Dedifferentiated amniotic fluid mesenchymal stem cell (primary cell): Measurements from ENCODE around the gene RUSF1.
"Not testable (repeated sequence)": the region's sequence is repeated elsewhere in the genome, so short reads cannot be mapped to it uniquely, and the experiment has no call there.

Experiments
- DNase-seq: peaks from one replicate; pipeline ENCODE4 v3.0.0-alpha.2; 2016; ENCODE audit errors: extremely low spot score

RUSF1 gene

DNA sequence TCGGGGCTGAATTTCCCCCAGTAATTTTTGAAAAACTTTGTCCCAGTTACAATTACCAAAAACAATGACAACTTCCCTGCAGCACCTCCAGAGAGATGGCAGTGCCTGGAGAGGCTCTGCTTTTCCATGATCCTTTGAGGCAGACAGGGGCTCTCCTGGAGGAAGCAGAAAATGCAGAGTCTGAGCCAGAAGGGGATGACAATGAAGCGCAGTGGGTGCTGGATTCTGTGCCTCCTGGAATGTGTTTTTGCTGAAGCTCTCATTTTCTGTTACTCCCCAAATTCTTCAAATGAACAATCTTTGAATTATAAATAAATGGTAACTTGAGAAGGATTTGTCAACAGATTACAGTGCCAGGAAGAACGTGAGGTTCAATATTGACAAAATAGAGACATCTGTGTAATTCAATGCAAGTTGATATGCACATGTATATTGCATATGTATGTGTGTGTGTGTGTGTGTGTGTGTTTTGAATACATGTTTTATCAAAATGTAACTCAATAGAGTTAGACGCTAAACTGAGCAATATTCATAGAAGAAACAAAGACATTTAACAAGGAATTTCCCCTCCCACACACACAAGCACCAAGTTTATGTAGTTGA, 9.7 kb upstream of the RUSF1 start:
- no peak for DNase-seq

DNA sequence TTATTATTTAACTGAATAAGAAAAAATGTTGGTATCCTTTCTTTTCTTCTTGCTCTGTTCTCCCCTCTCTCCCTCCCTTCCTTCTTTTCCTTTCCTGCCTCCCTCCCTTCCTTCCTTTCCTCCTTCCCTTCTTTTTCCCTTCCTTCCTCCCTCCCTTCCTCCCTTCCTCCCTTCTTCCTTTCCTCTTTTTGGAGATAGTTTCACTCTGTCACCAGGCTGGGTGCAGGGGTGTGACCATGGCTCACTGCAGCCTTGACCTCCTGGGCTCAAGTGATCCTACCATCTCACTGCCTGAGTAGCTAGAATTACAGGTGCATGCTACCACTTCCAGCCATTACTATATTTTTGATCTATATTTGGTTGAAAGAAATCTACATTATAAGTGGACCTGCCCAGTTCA, 5.7 kb upstream of the RUSF1 start:
- no peak for DNase-seq

DNA sequence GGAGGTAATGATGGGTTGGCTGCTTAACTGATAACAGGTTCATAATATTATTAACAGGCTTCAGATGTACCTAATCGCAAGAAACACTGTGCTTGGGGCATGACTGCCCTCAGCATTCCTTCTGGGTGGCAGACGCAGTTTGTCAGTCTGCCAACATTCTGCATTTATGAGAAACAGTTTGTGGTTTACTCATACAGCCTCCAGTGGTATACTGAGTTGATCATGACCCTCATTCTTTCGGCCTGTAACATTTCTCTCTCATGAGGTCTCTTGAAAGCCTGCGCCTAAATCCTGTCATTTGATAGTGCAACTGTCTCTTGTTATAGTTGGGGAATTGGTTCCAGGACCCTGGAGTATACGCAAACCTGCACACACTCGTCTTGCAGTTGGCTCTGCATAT, 4.9 kb upstream of the RUSF1 start:
- DNase-seq = peak; percentile 83

DNA sequence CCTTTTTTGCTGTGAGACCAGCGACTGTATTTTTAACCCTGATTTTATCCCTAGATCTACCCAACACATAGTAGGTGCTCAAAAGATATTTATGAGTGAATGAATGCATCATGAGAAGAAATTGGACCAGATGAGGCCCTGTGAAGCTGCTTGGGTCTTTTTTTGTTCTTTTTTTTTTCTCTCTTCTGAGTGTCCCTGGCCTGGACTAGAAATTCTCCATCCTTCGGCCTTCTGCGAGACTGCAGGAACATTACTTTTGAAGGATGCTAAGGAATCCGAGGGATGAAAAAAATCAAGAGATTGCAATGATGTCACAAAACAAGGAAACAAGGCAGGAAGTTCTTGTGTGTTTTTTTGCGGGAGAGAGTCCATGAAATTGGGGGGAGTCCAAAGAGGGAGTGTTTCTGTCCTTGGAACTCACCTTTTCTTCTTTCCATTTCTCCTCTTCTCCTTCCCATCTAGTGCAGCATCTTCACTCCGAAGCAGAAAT, 560 bp upstream of the RUSF1 start:
- peak; percentile 21 for DNase-seq

GRCh38 chr16:31507617-31507928, 618 bp downstream of the RUSF1 start:
- no peak for DNase-seq

DNA sequence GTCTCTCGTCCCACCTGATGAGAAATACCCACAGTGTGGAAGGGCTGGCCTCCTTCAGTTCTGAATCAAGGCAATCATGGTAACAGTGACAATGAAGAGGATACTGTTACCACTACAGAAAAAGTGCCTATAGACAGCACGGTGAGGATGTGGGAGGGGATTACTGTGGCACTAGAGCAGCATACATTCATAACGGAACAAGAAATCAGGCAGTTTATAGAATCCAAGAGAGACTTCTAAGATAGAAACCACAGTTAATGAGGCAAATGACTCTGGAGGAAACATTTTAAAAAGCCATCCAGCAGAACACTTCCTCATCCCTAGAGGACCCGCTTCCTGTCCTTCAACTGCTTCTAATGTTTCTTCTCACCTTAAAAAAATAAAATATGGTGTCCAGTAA, 2.7 kb downstream of the RUSF1 start:
- DNase-seq = no peak

- no peak for DNase-seq
Measured at GRCh38 chr16:31504159-31504558, 4.0 kb downstream of the RUSF1 start.

- not testable (repeated sequence) for DNase-seq
Measured at GRCh38 chr16:31503555-31503954, 4.6 kb downstream of the RUSF1 start.

GRCh38 chr16:31502981-31503380, 5.2 kb downstream of the RUSF1 start:
- DNase-seq = peak; percentile 23

GRCh38 chr16:31501966-31502348, 6.2 kb downstream of the RUSF1 start:
- no peak for DNase-seq

- no peak for DNase-seq
Measured at GRCh38 chr16:31501226-31501965, 6.8 kb downstream of the RUSF1 start.

DNA sequence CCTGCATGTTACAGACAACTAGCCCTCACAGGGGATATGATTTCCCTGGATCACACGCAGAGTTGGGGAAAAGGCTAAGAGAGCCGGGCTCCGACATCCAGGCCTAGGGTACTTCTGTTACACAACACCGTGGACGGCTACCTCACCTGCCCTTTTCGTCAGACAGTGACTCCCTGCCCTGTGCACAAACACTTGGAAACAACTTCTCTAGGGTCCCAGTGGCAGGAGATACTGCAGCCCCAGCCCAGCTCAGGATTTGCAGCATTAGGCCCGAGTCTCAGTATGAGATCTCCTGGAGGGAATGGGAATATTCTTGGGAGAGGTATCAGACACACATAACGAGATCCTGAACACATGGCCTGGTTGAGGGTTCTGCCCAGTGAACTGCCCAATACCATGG, 8.3 kb downstream of the RUSF1 start:
- no peak for DNase-seq

DNA sequence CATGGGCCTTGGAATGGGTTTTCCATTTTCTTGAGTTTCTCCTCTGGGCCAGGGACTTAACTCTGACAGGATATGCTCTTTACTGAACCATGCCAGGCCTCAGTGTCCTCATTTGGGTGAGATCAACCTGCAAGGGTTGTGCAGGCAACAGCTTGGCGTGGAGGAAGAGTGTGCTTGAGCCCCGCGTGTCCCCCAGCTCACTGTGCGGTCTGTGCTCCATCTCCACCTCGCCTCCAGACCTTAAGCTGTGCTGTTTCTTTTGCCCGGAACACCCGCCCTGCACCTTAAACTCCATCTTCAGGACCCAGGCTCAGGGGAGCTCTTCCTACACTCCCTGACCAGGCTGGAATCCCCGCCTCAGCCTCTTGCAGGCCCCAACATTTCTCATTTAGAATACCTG, 9.7 kb downstream of the RUSF1 start:
- DNase-seq = no peak

- DNase-seq = no peak
Measured at GRCh38 chr16:31496670-31497069, 11.5 kb downstream of the RUSF1 start.

- DNase-seq = no peak
Measured at GRCh38 chr16:31493506-31494125, 14.6 kb downstream of the RUSF1 start.

DNA sequence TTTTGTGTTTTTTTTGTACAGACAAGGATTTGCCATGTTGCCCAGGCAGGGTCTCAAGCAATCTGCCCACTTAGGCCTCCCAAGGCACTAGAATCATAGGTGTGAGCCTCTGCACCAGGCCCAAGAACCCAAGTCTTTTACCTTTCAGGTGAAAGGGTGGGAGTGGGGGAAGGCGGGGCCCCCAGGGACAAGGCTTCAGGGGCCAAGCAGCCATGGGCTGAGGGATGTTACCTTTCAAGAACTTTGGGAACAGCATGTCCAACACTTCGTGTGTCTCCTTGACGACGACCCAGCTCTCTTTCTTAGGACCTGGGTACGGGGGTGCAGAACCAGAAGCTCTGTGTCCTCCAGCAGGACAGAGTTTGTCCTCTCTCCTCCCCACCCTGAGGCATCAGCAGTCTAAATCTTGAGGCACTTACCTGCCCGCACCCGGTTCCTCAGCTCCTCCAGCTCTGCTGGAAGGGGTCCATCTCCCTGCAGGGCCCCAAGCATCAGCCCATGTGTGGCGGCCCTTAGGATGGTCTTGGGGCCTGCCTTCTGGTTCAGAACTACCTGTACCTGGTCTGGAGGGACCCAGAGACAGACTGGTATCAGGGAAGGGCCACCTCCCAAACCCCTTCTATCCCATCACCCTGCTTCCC, 16.3 kb downstream of the RUSF1 start:
- DNase-seq = no peak

DNA sequence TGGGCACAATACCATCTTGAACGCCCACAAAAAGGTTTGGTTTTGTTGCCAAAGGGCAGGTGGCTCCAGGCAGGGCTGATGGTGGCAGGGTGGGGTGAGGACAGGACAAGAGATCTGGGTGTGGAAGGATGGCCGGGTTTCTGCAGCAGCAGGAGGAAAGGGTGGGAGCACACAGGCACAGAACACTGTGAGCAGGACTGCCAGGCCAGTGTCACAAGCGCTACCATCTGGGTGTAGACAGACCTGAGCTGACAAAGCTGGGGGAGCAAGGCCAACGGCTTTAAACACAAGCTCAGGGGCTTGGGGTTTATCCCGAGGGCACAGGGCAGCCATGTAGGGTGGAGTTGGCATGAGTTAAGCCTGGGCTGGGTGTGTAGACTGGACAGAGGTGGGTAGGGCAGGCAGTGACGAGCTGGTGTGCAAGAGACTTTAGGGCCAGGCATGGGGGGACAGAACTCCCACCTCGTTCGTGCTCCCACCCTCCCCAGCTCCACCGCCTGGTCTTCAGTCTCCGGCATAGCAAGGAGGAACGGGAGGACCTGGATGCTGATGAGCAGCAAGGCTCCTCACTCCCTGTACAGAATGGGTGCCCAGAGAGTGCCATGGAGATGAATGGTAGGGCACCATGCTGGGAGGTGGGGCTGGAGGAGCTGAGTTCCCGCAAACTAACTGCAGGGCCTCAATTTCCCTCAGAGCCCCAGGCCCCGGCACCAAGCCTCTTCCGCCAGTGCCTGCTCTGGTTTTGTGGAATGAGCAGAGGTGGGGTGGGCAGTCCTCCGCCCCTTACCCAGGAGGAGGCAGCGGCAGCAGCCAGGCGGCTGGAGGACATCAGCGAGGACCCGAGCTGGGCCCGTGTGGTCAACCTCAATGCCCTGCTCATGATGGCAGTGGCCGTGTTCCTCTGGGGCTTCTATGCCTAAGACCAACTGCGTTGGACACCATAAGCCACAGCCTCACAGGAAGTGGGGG, 18.3 kb downstream of the RUSF1 start:
- DNase-seq = no peak

DNA sequence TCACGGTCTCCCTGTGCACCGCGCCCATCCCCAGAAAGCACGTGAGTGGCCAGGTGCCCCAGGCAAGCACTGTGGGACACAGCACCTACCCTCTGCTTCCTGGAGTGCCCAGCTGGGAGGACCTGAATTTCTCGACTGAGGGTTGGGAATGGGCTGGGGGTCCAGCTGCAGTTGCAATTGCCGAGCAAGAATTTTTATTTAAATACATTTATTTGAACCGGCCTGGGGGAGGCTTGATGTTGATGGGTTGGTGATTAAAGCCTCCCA, 19.0 kb downstream of the RUSF1 start:
- no peak for DNase-seq

GRCh38 chr16:31488468-31489297, 19.5 kb downstream of the RUSF1 start:
- no peak for DNase-seq

DNA sequence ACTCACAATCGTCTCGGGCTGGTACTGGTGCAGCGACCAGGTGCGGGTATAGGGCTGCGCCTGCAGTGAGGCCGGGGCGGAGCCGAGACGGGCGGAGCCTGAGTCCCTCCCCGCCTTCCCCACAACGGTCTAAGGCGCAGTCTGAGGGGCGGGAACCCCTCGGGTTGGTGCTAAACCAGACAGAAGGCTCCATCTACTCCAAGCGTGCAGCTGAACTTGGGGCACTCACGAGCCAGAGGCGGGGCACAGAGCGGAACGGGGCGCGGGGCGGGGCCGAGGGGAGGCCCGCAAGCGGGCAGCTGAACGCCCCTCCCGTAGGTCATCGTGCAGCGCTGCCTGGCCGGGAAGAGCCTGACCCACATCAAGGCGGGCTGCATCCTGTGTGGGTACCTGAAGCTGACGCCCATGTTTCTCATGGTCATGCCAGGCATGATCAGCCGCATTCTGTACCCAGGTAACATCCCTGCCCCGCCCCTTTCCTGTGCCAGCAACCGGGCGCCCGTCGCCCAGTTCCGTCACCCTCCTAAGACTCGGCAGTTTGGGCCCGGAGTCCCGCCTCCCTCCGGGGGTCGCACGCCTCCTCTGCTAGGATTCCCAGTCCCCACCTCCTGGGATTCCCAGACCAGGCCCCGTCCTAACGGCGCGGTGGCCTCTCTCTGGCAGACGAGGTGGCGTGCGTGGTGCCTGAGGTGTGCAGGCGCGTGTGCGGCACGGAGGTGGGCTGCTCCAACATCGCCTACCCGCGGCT, 20.3 kb downstream of the RUSF1 start:
- DNase-seq = no peak
